Activated CD8-positive, alpha-beta memory T cell treated with anti-CD3 and anti-CD28 coated beads for 4 hours (primary cell): Measurements from ENCODE around the gene ZNF569.
"Not testable (repeated sequence)": the region's sequence is repeated elsewhere in the genome, so short reads cannot be mapped to it uniquely, and the experiment has no call there.

Experiments
- DNase-seq, 2 donors: peaks; one replicate each; pipeline ENCODE4 v3.0.0-alpha.2; 2020; ENCODE audit warnings: low read depth in 2 of 2

ZNF569 gene

DNA sequence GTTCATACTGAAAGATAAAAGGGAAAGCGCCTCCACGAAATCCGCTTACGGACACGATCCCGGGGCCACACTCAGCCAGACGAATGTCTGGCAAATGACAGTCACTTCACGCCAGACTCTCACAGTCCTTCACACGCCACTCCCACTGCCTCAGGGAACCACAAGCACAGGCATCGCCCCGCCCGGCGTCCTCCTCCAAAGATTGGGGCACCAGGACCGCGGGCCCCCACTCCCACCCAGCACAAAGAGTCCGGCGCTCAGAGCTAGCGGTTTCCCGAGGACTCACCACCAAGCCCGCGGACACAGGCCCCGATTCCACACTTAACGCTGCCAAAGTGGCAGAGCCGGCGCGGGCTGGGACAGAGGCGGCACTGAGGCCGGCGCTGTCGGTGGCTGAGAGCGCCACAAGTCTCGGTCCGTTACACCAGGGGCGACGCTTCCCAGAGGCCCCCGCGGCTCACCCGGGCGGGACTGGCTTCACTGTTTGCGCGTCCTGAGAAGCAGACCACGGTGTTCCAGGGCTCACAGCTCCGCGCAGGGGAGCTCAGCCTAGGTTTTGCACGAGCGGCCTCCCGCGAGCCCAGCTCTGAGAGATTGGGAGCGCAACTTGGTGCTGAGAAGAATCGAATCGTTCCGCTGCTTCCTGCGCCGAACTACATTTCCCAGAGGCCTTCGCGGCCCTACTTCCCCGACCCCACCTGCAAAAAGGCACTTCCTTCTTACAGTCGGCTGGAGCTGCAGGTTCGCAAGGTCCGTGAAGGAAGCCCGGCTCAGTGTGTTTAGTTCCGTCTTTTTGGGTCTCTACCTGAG lies at the start of gene ZNF569:
Gene ZNF569, minus strand, starts transcription at position 647 of the 810 bp plus-strand sequence. CDS start 22,523 bp downstream, outside the sequence.
- DNase-seq = peak; percentile 70 to 80

DNA sequence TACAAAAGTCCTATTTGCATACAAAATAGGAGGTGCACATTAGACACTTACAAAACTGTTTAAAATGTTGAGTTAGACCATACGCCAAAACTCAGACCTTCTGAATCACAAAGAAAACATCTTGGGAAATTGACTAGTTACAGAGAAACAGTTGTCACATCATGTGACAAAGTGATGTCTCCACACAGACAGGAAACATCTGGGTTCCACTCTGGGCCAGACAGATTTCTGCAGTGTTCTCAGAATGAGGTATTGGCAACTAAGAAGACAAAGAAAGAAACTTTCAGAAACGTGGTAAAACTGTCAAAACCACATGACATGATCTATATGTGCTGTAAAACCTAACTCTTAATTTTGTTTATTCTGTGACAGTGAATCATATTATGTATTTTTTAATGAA lies 46.2 kb upstream of the ZNF569 start:
- no peak for DNase-seq

DNA sequence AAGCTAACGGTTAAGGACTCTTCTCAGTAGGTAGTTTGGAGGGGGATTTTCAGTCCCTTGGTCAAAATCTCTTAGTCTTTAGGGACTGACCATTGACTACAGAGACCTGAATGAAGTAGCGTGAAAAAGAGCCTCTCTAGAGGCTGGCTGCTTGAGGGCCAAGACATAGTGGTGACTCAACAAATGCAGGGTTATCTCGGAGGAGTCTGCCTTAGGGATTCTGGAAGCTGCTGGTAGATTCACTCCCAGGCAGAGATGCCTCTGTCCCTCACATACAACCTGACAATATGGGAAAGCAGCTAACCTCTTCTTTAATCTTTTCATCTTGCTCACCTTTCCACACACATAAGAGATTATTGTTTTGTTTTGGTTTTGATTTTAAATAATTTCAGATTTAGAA lies 44.6 kb upstream of the ZNF569 start:
- no peak for DNase-seq

DNA sequence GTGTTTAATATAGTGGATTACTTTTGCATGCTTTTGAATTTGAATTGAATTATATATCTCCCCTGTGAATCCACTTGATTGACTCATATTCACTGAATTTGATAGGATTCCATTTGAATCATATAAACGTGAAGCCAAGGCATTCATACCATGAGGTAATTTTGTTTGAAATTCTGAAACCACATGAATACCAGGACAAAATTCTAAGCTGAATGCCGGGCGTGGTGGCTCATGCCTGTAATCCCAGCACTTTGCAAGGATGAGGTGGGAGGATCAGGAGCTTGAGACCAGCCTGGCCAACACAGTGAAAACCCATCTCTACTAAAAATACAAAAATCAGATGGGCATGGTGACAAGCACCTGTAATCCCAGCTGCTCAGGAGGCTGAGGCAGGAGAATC lies 43.9 kb upstream of the ZNF569 start:
- DNase-seq = no peak

DNA sequence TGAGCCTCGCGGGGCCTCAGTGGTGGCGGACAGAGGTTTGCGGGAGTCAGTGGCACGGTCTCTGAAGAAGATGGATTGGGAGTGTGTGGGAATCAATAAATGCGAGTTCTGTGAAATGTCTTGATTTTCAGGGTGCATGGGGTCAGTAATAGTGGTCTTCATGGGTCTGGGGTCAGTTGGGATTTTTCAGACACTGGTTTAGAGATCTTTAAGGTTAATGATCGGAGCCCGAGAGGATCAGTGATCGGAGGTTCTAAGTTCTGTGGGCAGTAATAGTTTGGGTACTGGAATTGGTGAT lies 39.9 kb upstream of the ZNF569 start:
- no peak for DNase-seq

DNA sequence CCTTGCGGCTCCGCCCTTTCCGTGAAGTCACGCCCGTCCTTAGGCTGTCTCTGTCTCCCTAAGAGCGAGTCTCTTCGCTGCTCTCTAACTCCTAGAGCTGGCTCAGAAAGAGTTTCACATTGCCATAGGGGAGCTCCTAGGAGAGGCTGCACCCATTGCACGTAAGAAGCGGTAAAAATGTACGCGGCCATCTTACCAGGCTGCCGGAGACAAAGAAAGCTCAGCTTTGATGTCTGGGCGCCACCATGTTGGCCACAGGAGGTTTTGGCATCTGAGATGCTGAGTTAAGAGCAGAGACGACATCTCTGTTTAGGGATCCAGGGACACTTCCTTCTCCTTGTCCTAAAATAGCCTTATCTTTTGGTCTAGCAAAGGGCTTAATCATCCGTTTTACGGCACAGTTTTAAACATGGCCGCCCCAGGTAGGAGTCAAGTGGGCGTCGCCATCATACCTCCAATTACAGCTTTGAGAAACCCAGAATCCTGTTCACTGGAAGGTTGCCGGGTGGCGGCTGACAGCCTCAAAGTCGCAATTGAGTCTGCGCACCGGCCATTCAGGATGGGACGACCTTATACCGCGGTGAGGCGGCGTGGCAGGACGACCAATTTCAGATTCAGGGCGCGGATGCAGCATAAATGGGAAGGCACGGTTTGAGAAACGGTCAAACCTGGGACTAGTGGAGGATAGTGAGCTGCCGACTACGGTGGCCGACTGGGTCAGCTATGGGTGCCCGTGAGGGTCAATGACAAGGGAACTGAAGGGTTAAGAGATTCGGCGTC lies 39.3 kb upstream of the ZNF569 start, which contains the start of gene ZNF793:
Gene ZNF793, plus strand, starts transcription at position 553 of the 780 bp plus-strand sequence. CDS start 16,501 bp downstream, outside the sequence.
- DNase-seq = peak; percentile 54 to 71

DNA sequence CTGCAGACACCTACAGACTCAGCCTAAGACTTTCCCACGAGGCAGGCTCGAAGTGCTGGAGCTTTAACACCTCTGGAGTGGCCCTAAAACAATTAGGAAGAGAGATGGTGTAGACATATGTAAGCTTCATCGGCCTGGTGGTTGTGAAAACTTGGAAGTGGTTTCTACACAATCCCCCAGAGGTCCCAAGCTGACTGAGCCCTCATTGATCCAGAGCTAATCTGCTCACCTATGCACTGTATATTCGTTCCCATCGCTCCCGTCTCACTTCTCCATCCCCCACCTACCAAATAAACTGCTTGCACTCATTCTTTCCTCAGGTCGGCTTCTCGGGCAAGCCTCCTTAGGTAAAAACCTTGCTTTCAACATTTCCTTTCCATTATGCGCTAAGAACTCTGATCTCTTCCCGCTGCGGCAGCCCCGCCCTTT lies 38.7 kb upstream of the ZNF569 start:
- DNase-seq = no peak

DNA sequence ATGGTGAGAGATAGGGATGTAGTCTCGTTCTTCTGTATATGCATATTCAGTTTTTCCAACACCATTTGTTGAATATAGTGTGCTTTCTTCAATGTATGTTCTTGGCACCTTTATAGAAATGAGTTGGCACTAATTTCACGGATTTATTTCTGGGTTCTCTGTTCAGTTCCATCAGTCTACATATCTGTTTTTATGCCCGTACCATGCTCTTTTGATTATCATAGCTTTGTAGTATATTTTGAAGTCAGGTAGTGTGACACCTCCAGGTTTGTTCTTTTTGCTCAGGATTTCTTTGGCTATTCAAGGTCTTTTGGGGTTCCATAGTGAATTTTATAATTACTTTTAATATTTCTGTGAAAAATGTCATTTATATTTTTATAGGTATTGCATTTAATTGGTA lies 25.0 kb upstream of the ZNF569 start:
- no peak for DNase-seq

DNA sequence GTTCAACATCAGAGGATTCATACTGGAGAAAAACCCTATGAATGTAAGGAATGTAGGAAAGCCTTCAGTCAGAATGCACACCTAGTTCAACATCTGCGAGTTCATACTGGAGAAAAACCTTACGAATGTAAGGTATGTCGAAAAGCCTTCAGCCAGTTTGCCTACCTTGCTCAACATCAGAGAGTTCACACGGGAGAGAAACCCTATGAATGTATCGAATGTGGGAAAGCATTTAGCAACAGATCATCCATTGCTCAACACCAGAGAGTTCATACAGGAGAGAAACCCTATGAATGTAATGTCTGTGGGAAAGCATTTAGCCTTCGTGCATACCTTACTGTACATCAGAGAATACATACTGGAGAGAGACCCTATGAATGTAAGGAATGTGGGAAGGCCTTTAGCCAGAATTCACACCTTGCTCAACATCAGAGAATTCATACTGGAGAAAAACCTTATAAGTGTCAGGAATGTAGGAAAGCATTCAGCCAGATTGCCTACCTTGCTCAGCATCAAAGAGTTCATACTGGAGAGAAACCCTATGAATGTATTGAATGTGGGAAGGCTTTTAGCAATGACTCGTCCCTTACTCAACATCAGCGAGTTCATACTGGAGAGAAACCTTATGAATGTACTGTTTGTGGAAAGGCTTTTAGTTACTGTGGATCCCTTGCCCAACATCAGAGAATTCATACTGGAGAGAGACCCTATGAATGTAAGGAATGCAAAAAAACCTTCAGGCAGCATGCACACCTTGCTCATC lies 17.3 kb upstream of the ZNF569 start:
- DNase-seq = no peak

DNA sequence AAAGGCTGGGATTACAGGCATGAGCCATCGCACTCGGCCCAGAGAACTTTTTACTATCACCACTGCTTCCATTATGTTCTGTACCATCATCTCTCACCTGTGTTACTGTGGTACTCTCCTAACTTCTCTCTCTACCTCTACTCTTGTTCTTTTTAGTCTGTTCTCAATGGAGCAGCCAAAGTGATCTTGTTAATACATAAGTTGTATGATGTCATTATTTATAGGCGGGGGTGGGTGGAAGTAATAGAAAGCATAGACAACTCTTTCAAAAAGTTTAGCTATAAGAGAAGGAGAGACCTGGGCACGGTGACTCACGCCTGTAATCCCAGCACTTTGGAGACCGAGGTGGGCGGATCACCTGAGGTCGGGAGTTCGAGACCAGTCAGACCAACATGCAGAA lies 4.9 kb upstream of the ZNF569 start:
- no peak for DNase-seq

DNA sequence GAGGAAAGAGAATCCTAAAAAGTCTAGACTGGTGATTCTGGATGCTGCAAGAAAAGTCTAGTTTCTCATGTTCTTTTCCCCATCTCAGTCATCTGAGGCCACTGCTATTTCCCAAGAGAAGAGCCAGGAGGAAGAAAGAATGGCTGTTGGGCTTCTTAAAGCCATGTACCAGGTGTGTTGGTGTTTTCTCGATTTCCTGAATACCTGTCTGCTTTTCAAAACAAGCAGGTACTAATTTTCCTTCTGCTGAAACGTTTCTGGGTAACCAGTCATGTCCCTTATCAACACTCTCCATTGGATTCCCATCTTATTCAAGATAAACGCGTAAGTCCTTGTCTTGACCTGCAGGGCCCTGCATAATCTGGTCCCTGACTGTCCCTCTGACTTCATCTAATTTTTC lies 3.0 kb upstream of the ZNF569 start:
- DNase-seq = no peak

DNA sequence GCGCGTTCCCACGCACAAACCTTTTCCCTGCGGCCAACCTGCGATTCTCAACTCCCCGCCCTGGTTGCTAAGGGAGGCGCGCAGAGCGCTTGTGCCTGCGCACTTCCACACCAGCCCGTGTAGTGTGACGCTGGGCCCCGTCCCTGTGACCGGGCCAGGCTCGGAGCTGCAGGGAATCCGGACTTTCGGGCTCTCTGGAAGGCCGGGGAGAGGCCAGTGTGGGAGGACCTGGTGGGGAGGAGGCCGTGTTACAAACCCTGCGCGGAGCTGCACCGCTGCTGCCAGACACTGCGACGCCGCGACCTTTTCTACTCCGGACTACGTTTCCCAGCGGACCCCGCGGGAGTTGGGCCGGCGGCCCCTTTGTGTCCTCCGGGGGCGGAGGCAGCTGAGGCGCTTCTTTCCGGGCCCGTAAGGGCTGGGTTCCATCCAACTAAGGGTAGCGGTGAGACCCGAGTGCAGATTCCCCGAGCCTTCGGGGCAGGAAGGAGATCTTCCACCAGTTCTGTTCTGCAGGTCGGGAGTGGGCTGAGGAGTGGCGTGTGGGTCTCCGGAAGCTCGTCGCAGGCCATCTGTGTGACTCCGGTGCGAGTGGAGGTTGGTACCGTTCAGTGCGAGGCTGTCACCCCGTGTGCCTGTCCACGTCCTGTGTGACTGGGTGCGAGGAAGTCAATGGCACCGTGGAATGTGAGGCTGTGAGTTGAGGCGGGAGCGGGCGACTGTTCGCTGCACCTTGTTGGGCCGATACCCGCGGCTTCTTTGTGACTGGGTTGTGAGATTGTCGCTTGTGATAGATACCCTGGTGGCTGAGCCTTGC lies 1.9 kb upstream of the ZNF569 start, which contains the start of gene ZNF570:
Gene ZNF570, plus strand, starts transcription at position 396 of the 817 bp plus-strand sequence. CDS start 999 bp downstream, outside the sequence.
- peak; percentile 75 to 79 for DNase-seq

DNA sequence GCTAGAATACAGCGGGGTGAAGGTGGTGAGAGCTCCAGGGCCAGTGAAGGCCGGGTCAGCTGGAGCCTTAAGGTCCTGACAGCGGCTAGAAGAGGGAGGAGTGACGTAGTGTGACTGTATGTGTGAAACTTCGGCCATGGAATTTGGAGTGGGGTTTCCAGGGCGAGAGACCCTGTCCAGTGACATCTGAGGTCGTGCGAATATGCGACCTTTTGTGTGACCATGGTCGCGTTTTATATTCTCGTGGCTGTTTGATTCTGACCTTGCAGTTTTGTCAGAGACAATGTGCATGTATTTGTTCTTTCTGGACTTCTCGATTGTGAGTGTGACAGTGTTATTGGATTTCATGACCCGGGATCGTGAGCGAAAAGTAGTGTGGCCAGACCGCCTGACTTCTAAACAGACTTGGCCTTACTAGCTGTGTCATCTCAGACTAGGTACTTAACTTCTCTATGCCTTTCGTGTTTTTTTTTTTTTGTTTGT lies 405 bp upstream of the ZNF569 start:
- no peak for DNase-seq

DNA sequence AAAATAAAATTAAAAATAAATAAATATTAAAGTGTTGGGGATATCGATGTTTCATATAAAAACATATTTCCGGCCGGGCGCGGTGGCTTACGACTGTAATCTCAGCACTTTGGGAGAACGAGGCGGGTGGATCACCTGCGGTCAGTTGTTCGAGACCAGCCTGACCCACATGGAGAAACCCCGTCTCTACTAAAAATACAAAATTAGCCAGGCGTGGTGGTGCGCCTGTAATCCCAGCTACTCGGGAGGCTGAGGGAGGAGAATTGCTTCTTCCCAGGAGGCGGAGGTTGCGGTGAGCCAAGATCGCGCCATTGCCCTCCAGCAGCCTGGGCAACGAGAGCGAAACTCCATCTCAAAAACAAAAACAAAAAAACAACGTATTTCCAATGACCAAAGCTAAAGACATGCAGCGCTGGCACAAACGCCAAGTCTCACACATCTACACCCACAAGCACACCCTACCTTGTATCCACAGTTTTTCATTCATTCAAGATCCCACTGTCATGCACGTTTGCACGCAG lies 907 bp downstream of the ZNF569 start:
- DNase-seq = no peak

DNA sequence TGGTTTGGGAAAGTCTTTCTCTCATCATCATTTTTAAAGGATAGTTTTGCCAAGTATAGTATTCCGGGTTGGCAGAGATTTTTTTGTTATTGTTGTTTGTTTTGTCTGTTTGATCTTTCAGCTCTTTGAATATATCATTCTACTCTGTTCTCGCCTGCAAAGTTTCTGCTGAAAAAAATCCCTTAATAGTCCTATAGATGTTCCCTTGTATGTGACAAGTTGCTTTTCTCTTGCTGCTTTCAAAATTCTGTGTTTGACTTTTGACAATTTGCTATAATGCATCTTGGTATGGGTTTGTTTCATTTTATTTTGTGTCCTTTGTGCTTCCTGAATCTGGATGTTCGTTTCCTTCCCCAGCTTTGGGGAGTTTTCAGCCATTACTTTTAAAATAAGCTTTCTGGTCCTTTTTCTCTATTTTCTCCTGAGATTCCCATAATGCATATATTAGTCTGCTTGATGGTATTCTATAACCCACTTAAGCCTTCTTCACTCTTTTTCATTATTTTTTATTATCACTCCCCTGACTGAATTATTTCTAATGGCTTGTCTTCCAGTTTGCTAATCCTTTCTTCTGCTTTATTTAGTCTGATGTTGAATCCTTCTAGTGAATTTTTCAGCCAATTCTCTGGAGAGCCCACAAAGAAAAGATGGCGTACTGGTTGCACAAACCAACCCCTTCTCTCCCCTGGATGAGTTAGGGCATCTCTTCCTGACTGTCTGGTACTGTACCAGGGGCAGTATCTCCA lies 14.6 kb downstream of the ZNF569 start:
- no peak for DNase-seq

DNA sequence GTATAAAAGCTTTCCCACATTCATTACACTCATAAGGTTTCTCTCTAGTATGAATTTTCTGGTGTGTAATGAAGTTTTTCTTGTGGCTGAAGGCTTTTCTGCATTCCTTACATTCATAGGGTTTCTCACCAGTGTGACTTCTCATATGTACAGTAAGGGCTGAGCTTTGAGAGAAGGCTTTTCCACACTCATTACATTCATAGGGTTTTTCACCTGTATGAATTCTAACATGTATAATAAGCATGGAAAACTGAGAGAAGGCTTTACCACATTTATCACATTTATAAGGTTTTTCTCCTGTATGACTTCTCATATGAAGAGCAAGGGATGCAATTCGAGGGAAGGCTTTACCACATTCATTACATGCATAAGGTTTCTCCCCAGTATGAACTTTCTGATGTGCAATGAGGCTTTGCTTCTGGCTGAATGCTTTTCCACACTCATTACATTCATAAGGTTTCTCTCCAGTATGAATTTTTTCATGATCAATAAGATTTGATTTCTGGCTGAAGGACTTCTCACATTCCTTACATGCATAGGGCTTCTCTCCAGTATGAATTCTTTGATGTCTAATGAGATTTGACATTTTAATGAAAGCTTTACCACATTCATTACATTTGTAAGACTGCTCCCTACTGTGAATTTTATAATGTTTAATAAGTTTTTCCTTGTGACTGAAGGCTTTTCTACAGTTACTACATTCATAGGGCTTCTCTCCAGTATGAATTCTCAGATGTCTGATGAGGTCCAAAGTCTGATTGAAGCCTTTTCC lies 53.7 kb downstream of the ZNF569 start:
- DNase-seq = no peak

DNA sequence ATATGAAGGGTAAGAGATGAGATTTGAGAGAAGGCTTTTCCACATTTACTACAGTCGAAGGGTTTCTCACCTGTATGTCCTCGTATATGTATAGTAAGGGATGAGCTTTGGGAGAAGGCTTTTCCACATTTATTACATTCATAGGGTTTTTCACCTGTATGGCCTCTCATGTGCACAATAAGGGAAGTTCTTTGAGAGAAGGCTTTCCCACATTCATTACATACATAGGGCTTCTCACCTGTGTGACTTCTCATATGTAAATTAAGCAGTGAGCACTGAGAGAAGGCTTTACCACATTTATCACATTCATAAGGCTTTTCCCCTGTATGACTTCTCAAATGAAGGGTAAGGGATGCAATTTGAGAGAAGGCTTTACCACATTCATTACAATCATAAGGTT lies 54.5 kb downstream of the ZNF569 start:
- no peak for DNase-seq

DNA sequence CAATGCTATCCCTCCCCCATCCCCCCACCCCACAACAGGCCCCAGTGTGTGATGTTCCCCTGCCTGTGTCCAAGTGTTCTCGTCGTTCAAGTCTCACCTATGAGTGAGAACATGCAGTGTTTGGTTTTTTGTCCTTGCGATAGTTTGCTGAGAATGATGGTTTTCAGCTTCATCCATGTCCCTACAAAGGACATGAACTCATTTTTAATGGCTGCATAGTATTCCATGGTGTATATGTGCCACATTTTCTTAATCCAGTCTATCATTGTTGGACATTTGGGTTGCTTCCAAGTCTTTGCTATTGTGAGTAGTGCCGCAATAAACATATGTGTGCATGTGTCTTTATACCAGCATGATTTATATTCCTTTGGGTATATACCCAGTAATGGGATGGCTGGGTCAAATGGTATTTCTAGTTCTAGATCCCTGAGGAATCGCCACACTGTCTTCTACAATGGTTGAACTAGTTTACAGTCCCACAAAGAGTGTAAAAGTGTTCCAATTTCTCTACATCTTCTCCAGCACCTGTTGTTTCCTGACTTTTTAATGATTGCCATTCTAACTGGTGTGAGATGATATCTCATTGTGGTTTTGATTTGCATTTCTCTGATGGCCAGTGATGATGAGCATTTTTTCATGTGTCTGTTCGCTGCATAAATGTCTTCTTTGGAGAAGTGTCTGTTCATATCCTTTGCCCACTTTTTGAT lies 61.0 kb downstream of the ZNF569 start:
- DNase-seq = not testable (repeated sequence)

DNA sequence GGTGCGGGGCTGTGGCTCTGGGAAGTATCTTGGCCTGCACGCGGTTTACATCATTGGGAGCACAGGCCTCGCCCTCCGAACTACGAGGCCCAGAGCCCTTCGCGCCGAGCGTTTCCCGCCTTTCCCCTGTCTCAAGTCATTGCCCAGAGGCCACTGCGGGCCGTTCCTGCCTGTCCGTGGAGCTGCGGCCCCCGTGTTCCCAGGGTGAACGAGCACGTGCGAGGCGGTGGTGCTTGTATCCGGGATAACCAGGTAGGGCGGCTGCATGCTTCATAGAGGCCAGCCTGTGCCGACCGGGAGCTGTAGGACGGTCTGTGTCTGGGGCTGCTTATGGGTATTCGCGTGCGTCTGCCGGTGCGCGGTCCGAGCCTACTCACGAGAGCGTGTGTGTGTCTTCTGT lies 63.8 kb downstream of the ZNF569 start:
- DNase-seq = no peak
